IMR-90 (cell line): ENCODE measurements around the gene DENND1B. TPM values are rescaled to one million over a fixed set of nuclear protein-coding genes. Genes with fewer than 3 reads are reported as not detected.
A peak's percentile ranks its signal among the peaks of the same experiment; 100 is the strongest.

ENCODE experiments used
- ATAC-seq: fragments of 200-7000 bp; cut with Tn5 transposase; 2 replicates; pipeline ENCODE4 v1.9.1; 2020; ENCODE audit warnings: low read depth, mild to moderate bottlenecking, moderate library complexity
- BruUV-seq: library from RNA; stranded (reverse); fragments of 400-500 nt; replicated peaks from 2 replicates; lab custom pipeline; 2021; lab: Mats Ljungman, UMichigan
- CTCF ChIA-PET: fragments of 300-600 bp; formaldehyde crosslinking; extraction: SDS; loops from one replicate; lab custom pipeline; 2021; ENCODE audit warnings: antibody characterized with exemption; lab: Yijun Ruan, JAX
- POLR2A ChIA-PET: fragments of 300-600 bp; sonication (Branson Sonifier 250); formaldehyde crosslinking; loops from one replicate; lab custom pipeline; 2022; ENCODE audit warnings: antibody characterized with exemption; ENCODE audit not compliant: unreplicated experiment; lab: Charles Lee
- DNase-seq: peaks from one replicate; pipeline ENCODE4 v3.0.0; 2013
- H2AFZ ChIP-seq: replicated peaks from 2 replicates; pipeline ENCODE3; 2013; ENCODE audit warnings: low read length, mild to moderate bottlenecking; ENCODE audit not compliant: poor library complexity
- H2AK5ac ChIP-seq: 2 replicates; pipeline ENCODE4 v1.6.1; 2013; ENCODE audit warnings: low read depth, low read length, inconsistent platforms
- H2AK9ac ChIP-seq: replicated peaks from 2 replicates; pipeline ENCODE3; 2013; ENCODE audit warnings: mild to moderate bottlenecking, low read depth, low read length, moderate library complexity; ENCODE audit not compliant: poor library complexity
- H2BK120ac ChIP-seq: 2 replicates; pipeline ENCODE4 v1.6.1; 2013; ENCODE audit warnings: low read depth, low read length, inconsistent platforms
- H2BK15ac ChIP-seq: 3 replicates; pipeline ENCODE4 v1.6.1; 2013; ENCODE audit warnings: low read depth, low read length, inconsistent platforms
- H2BK20ac ChIP-seq: 2 replicates; pipeline ENCODE4 v1.6.1; 2013; ENCODE audit warnings: low read depth, mild to moderate bottlenecking, inconsistent platforms, low read length, moderate library complexity
- H2BK5ac ChIP-seq: 2 replicates; pipeline ENCODE4 v1.6.1; 2013; ENCODE audit warnings: mild to moderate bottlenecking, low read depth, low read length, inconsistent platforms; ENCODE audit not compliant: poor library complexity, severe bottlenecking
- H3K14ac ChIP-seq: replicated peaks from 2 replicates; pipeline ENCODE4 v1.6.1; 2013; ENCODE audit warnings: low read depth, low read length, inconsistent platforms
- H3K18ac ChIP-seq: 2 replicates; pipeline ENCODE4 v1.6.1; 2013; ENCODE audit warnings: low read depth, low read length, control low read depth
- H3K23ac ChIP-seq: 2 replicates; pipeline ENCODE4 v1.6.1; 2013; ENCODE audit warnings: low read depth, low read length, inconsistent platforms
- H3K27ac ChIP-seq: 2 replicates; pipeline ENCODE4 v1.5.1; 2013; ENCODE audit warnings: mild to moderate bottlenecking, control low read depth, low read length; ENCODE audit not compliant: insufficient read depth
- H3K27me3 ChIP-seq: 2 replicates; pipeline ENCODE4 v1.6.1; 2013; ENCODE audit warnings: low read length; ENCODE audit not compliant: control insufficient read depth, insufficient read depth
- H3K36me3 ChIP-seq: 2 replicates; pipeline ENCODE4 v1.6.1; 2013; ENCODE audit warnings: low read length, mixed read lengths; ENCODE audit not compliant: control insufficient read depth, insufficient read depth
- H3K4ac ChIP-seq: 2 replicates; pipeline ENCODE4 v1.6.1; 2013; ENCODE audit warnings: low read depth, low read length, inconsistent platforms
- H3K4me1 ChIP-seq: 2 replicates; pipeline ENCODE4 v1.6.1; 2013; ENCODE audit warnings: low read length, mixed read lengths; ENCODE audit not compliant: control insufficient read depth, insufficient read depth
- H3K4me2 ChIP-seq: 2 replicates; pipeline ENCODE4 v1.6.1; 2013; ENCODE audit warnings: low read depth, mild to moderate bottlenecking, control low read depth, low read length, moderate library complexity
- H3K4me3 ChIP-seq: 2 replicates; pipeline ENCODE4 v1.5.1; 2013; ENCODE audit warnings: low read depth, mild to moderate bottlenecking, control low read depth, low read length, moderate library complexity; ENCODE audit not compliant: insufficient read depth
- H3K56ac ChIP-seq: 2 replicates; pipeline ENCODE4 v1.6.1; 2013; ENCODE audit warnings: low read length, inconsistent platforms; ENCODE audit not compliant: insufficient read depth; ENCODE audit errors: extremely low read depth
- H3K79me1 ChIP-seq, 2 experiments: 2 replicates each; pipeline ENCODE4 v1.6.1; 2013; ENCODE audit warnings: low read length in 2 of 2, inconsistent platforms in 1 of 2, low read depth in 1 of 2
- H3K9ac ChIP-seq: 2 replicates; pipeline ENCODE4 v1.6.1; 2013; ENCODE audit warnings: low read depth, low read length, control low read depth
- H3K9me1 ChIP-seq: 2 replicates; pipeline ENCODE4 v1.6.1; 2013; ENCODE audit warnings: low read length, inconsistent platforms; ENCODE audit not compliant: insufficient read depth
- H3K9me3 ChIP-seq: 2 replicates; pipeline ENCODE4 v1.6.1; 2013; ENCODE audit warnings: low read length; ENCODE audit not compliant: control insufficient read depth, insufficient read depth
- H4K20me1 ChIP-seq: 2 replicates; pipeline ENCODE4 v1.6.1; 2013; ENCODE audit warnings: low read length, inconsistent platforms; ENCODE audit not compliant: insufficient read depth
- H4K5ac ChIP-seq: 2 replicates; pipeline ENCODE4 v1.6.1; 2013; ENCODE audit warnings: mild to moderate bottlenecking, low read depth, low read length, control low read depth
- H4K8ac ChIP-seq, 2 experiments: 2 replicates each; pipeline ENCODE4 v1.6.1; 2013; ENCODE audit warnings: low read depth in 2 of 2, low read length in 2 of 2, control low read depth in 1 of 2, inconsistent platforms in 1 of 2
- H4K91ac ChIP-seq: 2 replicates; pipeline ENCODE4 v1.6.1; 2013; ENCODE audit warnings: low read depth, low read length, inconsistent platforms; ENCODE audit not compliant: insufficient read depth
- BHLHE40 ChIP-seq: fragments of 150-350 bp; IDR thresholded peaks from 2 replicates; pipeline ENCODE4 v1.6.1; 2016; ENCODE audit warnings: mild to moderate bottlenecking, low read depth, low read length
- FOS ChIP-seq: fragments of 150-350 bp; IDR thresholded peaks from 2 replicates; pipeline ENCODE4 v1.6.1; 2016; ENCODE audit warnings: low read depth, low read length
- MAZ ChIP-seq: IDR thresholded peaks from 2 replicates; pipeline ENCODE4 v1.6.1; 2012; ENCODE audit warnings: low read depth, mild to moderate bottlenecking, low read length, improper control_type of control experiment, moderate library complexity, borderline replicate concordance
- MXI1 ChIP-seq: IDR thresholded peaks from 2 replicates; pipeline ENCODE4 v1.6.1; 2012; ENCODE audit warnings: low read depth, mild to moderate bottlenecking, low read length, moderate library complexity, borderline replicate concordance
- POLR2A ChIP-seq: IDR thresholded peaks from 2 replicates; pipeline ENCODE4 v1.6.1; 2012; ENCODE audit warnings: mild to moderate bottlenecking, low read depth, low read length
- RAD21 ChIP-seq: IDR thresholded peaks from 2 replicates; pipeline ENCODE4 v1.6.1; 2012; ENCODE audit warnings: low read length, improper control_type of control experiment
- RCOR1 ChIP-seq: IDR thresholded peaks from 2 replicates; pipeline ENCODE4 v1.6.1; 2012; ENCODE audit warnings: mild to moderate bottlenecking, low read length, improper control_type of control experiment; ENCODE audit not compliant: insufficient replicate concordance
- RFX5 ChIP-seq: IDR thresholded peaks from 2 replicates; pipeline ENCODE4 v1.8.0; 2012; ENCODE audit warnings: low read depth, mild to moderate bottlenecking, low read length, moderate library complexity
- SMC3 ChIP-seq: fragments of 150-350 bp; IDR thresholded peaks from 2 replicates; pipeline ENCODE4 v1.6.1; 2016; ENCODE audit warnings: low read depth, mild to moderate bottlenecking, antibody characterized with exemption, low read length, moderate library complexity
- WGBS, 2 experiments: methylation state at CpG; one replicate each; pipeline versions ENCODE4 v1.1.5 to v1.1.7; 2013; ENCODE audit warnings: missing lambda C conversion rate in 2 of 2; ENCODE audit not compliant: insufficient read length in 1 of 2; ENCODE audit errors: extremely low coverage in 2 of 2; 5-methylcytosine and 5-hydroxymethylcytosine counted together
- dilution Hi-C: fragments of 300-500 bp; cut with HindIII; formaldehyde crosslinking; loops from one replicate; pipeline ENCODE4 v1.14.3; 2018; ENCODE audit warnings: low sequenced_read_pairs; ENCODE audit not compliant: unreplicated experiment
- in situ Hi-C: fragments of 300-500 bp; cut with MboI; formaldehyde crosslinking; loops from 3 replicates; pipeline ENCODE4 v1.14.3; 2019; ENCODE audit warnings: low sequenced_read_pairs, inconsistent platforms, mixed read lengths
- intact Hi-C: fragments of 100-400 bp; cut with micrococcal nuclease; formaldehyde crosslinking; loops from 2 replicates; pipeline ENCODE4 v1.10.0; 2022
- polyA plus RNA-seq, 3 experiments: library from polyadenylated mRNA; depleted of rRNA; stranded (reverse); fragments of >200 nt; gene quantifications; 2 replicates each; pipeline ENCODE4 v1.2.3, GENCODE V29; 2012; ENCODE audit warnings: low replicate concordance in 1 of 3
- total RNA-seq: library from RNA; depleted of rRNA; stranded (reverse); fragments of >200 nt; gene quantifications from 2 replicates; pipeline ENCODE4 v1.2.3, GENCODE V29; 2012

The DENND1B gene
- total and polyA plus RNA-seq, 2 of the 4 experiments (the other 2 are of a cell fraction) = 4.0 to 24.2 TPM

DNA sequence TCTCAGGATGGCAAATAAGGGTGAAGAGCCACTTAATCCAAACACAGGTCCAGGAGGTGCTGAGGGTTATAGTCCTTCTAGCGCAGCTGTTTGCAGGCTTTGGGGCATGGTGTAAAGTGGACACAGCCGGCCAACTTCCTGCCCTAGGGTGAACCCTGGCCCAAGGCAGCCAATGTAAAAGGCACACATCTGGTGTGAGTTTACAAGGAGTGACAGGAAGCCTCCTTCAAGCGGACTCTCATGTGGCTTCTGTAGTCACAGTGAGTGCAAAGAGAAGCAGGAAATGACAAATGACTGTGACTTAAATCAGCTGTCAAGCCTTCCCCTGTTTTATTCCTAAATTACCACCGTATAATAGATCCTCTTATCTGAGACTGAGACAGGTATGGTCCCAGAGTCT lies 294.2 kb downstream of the DENND1B start:
- H4K91ac ChIP-seq = no peak overlapping the region
- no peak overlapping the region for H3K4me2 ChIP-seq
- ChIA-PET CTCF (no interaction called here), POLR2A (no interaction called here)
- H3K4me3 ChIP-seq = no peak overlapping the region
- no TSS peak for BruUV-seq
- TF ChIP-seq POLR2A (no peak), BHLHE40 (no peak), SMC3 (no peak), FOS (no peak), RAD21 (no peak), RCOR1 (no peak), MAZ (no peak), MXI1 (no peak), RFX5 (no peak)
- intact Hi-C loops = no loop called here
- H4K8ac ChIP-seq = no peak overlapping the region
- H3K56ac ChIP-seq = no peak overlapping the region
- H3K79me1 ChIP-seq = no peaks in the 10 kb centered on the region
- no peaks in the 10 kb centered on the region for H3K4me1 ChIP-seq
- H2BK120ac ChIP-seq = no peak overlapping the region
- ATAC-seq (no peak), DNase-seq (no peak)
- H2AK5ac ChIP-seq = no peak overlapping the region
- H3K23ac ChIP-seq = no peak overlapping the region
- dilution Hi-C loops = no loop called here
- peak overlapping the region; percentile 1 for H2AFZ ChIP-seq
- no peaks in the 10 kb centered on the region for H3K36me3 ChIP-seq
- H3K9me3 ChIP-seq = no peaks in the 10 kb centered on the region
- H3K27ac ChIP-seq = no peak overlapping the region
- no peak overlapping the region for H3K4ac ChIP-seq
- no peak overlapping the region for H2BK20ac ChIP-seq
- no peak overlapping the region for H2AK9ac ChIP-seq
- H3K14ac ChIP-seq = no peak overlapping the region
- no peak overlapping the region for H2BK5ac ChIP-seq
- no peaks in the 10 kb centered on the region for H3K27me3 ChIP-seq
- 0 out of 2 replicates have a peak, but pooled peaks cover 2% of the 10 kb centered on the region for H3K9me1 ChIP-seq
- WGBS, 2 experiments = no CpG with 5 or more reads among the region's 4 CpGs
- in situ Hi-C loops = no loop called here
- no peaks in the 10 kb centered on the region for H4K20me1 ChIP-seq
- H4K5ac ChIP-seq = no peak overlapping the region
- H3K18ac ChIP-seq = no peak overlapping the region
- H3K9ac ChIP-seq = no peak overlapping the region
- H2BK15ac ChIP-seq = no peak overlapping the region
